PC-9 (cell line): ENCODE measurements around the gene AMZ1. TPM values are rescaled to one million over a fixed set of nuclear protein-coding genes. Genes with fewer than 3 reads are reported as not detected.

Source experiments
- BruUV-seq: library from RNA; stranded (reverse); fragments of 400-500 nt; replicated peaks from 2 replicates; lab custom pipeline; 2021; lab: Mats Ljungman, UMichigan
- CTCF ChIA-PET: fragments of 300-600 bp; sonication (Branson Sonifier 250); formaldehyde crosslinking; loops from one replicate; lab custom pipeline; 2022; ENCODE audit warnings: antibody characterized with exemption; lab: Charles Lee
- POLR2A ChIA-PET: fragments of 300-600 bp; sonication (Branson Sonifier 250); formaldehyde crosslinking; loops from one replicate; lab custom pipeline; 2022; ENCODE audit warnings: antibody characterized with exemption; ENCODE audit not compliant: unreplicated experiment; lab: Charles Lee
- DNase-seq, 2 experiments: peaks; one replicate each; pipeline versions ENCODE4 v3.0.0 to v3.0.0-alpha.2; 2015 to 2022; ENCODE audit warnings: mixed read lengths in 1 of 2
- H2AFZ ChIP-seq: fragments of 200-600 bp; sonication (generic); 2 replicates; pipeline ENCODE4 v1.8.1; 2017; ENCODE audit warnings: antibody characterized with exemption
- H3F3A ChIP-seq: fragments of 200-600 bp; sonication (generic); 2 replicates; pipeline ENCODE4 v1.8.1; 2017; ENCODE audit warnings: antibody characterized with exemption, mild to moderate bottlenecking, low read depth; ENCODE audit not compliant: insufficient read depth
- H3K27ac ChIP-seq: fragments of 200-600 bp; sonication (generic); 2 replicates; pipeline ENCODE4 v1.6.1; 2016; ENCODE audit warnings: mixed run types
- H3K27me3 ChIP-seq: fragments of 200-600 bp; sonication (generic); 2 replicates; pipeline ENCODE4 v1.6.1; 2016; ENCODE audit warnings: low read depth, mixed run types; ENCODE audit not compliant: insufficient read depth
- H3K36me3 ChIP-seq: fragments of 200-600 bp; sonication (generic); 2 replicates; pipeline ENCODE4 v1.6.1; 2016; ENCODE audit warnings: low read depth, mixed run types
- H3K4me1 ChIP-seq: fragments of 200-600 bp; sonication (generic); replicated peaks from 2 replicates; pipeline ENCODE4 v1.6.1; 2016; ENCODE audit warnings: mixed run types; ENCODE audit not compliant: insufficient read depth
- H3K4me2 ChIP-seq: fragments of 200-600 bp; sonication (generic); 2 replicates; pipeline ENCODE4 v1.6.1; 2017; ENCODE audit warnings: mixed run types
- H3K4me3 ChIP-seq: fragments of 200-600 bp; sonication (generic); 2 replicates; pipeline ENCODE4 v1.6.1; 2016; ENCODE audit warnings: mixed run types
- H3K79me2 ChIP-seq: fragments of 200-600 bp; sonication (generic); 2 replicates; pipeline ENCODE4 v1.6.1; 2017; ENCODE audit warnings: low read depth, mixed run types
- H3K9me2 ChIP-seq: fragments of 200-600 bp; sonication (generic); 2 replicates; pipeline ENCODE4 v1.8.1; 2017; ENCODE audit warnings: mild to moderate bottlenecking; ENCODE audit not compliant: insufficient read depth
- H3K9me3 ChIP-seq: fragments of 200-600 bp; sonication (generic); 2 replicates; pipeline ENCODE4 v1.8.1; 2016; ENCODE audit warnings: low read depth; ENCODE audit not compliant: insufficient read depth
- H4K20me1 ChIP-seq: fragments of 200-600 bp; sonication (generic); 2 replicates; pipeline ENCODE4 v1.8.1; 2017; ENCODE audit not compliant: insufficient read depth
- CTCF ChIP-seq: fragments of 200-600 bp; sonication (generic); conservative IDR thresholded peaks from 2 replicates; pipeline ENCODE4 v1.6.1; 2017; ENCODE audit warnings: mixed run types, antibody characterized with exemption, mild to moderate bottlenecking, moderate library complexity
- EZH2 ChIP-seq: fragments of 200-600 bp; sonication (generic); IDR thresholded peaks from 2 replicates; pipeline ENCODE4 v1.8.0; 2017; ENCODE audit warnings: antibody characterized with exemption, low read depth
- intact Hi-C: fragments of 100-400 bp; cut with micrococcal nuclease; formaldehyde crosslinking; loops from one replicate; pipeline ENCODE4 v1.10.0; 2022; ENCODE audit not compliant: unreplicated experiment
- total RNA-seq: library from RNA; stranded (reverse); gene quantifications from 2 replicates; pipeline ENCODE4 v1.2.3, GENCODE V29; 2021

The AMZ1 gene
- total RNA-seq, 1 experiment from 2014 or later: not detected

DNA sequence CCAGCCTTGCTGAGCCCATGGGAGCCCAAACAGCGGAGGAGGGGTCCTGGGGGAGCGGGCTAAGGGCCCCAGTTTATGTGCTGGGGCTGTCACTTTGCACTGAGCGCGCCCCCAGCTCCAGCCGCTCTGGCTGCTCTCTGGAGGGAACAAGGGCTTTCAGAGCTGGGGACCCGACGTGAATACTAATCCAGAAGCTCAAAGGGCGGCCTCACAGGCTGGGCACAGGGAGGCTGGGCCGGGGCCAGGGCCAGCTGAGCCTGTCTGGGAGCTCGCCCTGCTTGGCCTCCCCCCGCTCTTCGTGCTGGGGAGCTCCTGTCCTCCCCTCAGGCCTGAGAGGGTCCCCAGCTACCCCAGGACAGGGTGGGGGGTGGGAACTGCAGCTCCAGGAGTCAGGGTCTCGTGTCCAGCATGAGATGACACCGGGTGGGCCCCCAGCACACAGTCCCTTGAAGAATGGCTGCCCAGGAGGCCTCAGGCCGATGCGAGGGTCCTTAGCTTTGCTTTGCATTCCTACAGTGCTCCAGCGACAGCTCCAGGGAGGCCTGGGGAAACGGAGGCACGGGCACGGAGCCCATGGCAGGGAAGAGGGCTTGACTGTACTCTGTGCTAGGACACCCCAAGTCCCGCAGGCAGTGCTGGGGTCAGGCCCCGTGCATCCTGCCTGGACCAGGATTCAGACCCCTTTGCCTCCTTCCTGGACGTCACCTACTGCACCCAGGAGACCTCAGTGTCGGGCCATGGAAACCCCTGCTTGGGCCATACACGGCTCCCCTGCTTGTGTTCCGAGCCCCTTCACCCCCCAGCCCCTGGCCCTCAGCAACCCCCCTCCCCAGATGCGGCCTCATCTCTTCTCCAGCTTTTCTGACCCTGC lies 5.8 kb upstream of the AMZ1 start:
- H3F3A ChIP-seq: no peaks in the 10 kb centered on the region
- H4K20me1 ChIP-seq: no peaks in the 10 kb centered on the region
- H3K4me2 ChIP-seq: no peak overlapping the region
- intact Hi-C loops: loop anchor here (1.0 kb wide), 2 partner anchors 205 to 231 kb away; no protein-coding TSS in a partner anchor
- H3K27me3 ChIP-seq: 0 out of 2 replicates have a peak, but pooled peaks cover 9% of the 10 kb centered on the region
- H2AFZ ChIP-seq: no peak overlapping the region
- no TSS peak for BruUV-seq
- H3K9me3 ChIP-seq: no peaks in the 10 kb centered on the region
- no peaks in the 10 kb centered on the region for H3K36me3 ChIP-seq
- TF ChIP-seq CTCF (no peak), EZH2 (no peak)
- H3K9me2 ChIP-seq: no peaks in the 10 kb centered on the region
- CTCF ChIA-PET: interaction anchor here (0.7 kb wide), 1 partner anchor 545 kb away, joined by 3 read pairs; no protein-coding TSS in a partner anchor
- H3K4me1 ChIP-seq: no peaks in the 10 kb centered on the region
- no peak overlapping the region for H3K27ac ChIP-seq
- H3K79me2 ChIP-seq: no peaks in the 10 kb centered on the region
- no peak overlapping the region for H3K4me3 ChIP-seq
- POLR2A ChIA-PET: interaction anchor here (0.6 kb wide), 1 partner anchor 9 kb away, joined by 6 read pairs; no protein-coding TSS in a partner anchor
- DNase-seq: no peak

DNA sequence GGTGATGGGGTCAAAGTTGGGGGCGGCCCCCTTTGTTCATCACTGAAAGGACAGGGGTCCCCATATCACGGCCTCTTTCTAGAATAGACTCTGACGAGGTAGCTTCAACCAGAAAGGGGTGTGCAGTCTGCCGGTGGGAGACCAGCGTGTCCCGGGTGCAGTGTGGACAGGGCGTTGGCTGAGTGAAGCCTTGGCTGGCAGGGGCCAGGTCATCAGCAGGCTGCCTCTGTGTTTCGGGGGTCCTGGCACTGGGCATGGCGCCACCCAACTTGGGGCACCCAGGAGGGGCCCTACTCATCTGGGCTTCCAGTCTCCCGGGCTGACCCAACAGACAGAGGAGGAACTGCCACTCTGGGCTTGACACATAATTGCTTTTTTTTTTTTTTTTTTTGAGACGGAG lies 3.5 kb upstream of the AMZ1 start:
- no peak overlapping the region for H3K4me3 ChIP-seq
- no TSS peak for BruUV-seq
- no peaks in the 10 kb centered on the region for H3K36me3 ChIP-seq
- H3K9me2 ChIP-seq: no peaks in the 10 kb centered on the region
- no peaks in the 10 kb centered on the region for H3K4me1 ChIP-seq
- no peak overlapping the region for H2AFZ ChIP-seq
- no peaks in the 10 kb centered on the region for H3K79me2 ChIP-seq
- no peak for TF ChIP-seq EZH2
- TF ChIP-seq CTCF: no peak
- intact Hi-C loops: no loop called here
- H3K27ac ChIP-seq: no peak overlapping the region
- H3K9me3 ChIP-seq: no peaks in the 10 kb centered on the region
- no peak overlapping the region for H3K4me2 ChIP-seq
- DNase-seq: no peak
- POLR2A ChIA-PET: no interaction called here
- H4K20me1 ChIP-seq: no peaks in the 10 kb centered on the region
- H3K27me3 ChIP-seq: 0 out of 2 replicates have a peak, but pooled peaks cover 7% of the 10 kb centered on the region
- no peaks in the 10 kb centered on the region for H3F3A ChIP-seq
- CTCF ChIA-PET: no interaction called here

- BruUV-seq: no TSS peak
- no peak overlapping the region for H3K4me3 ChIP-seq
- TF ChIP-seq CTCF: no peak
- no peak for TF ChIP-seq EZH2
Observed at GRCh38 chr7:2686101-2686500, 1.9 kb upstream of the AMZ1 start.

More at GRCh38 chr7:2686101-2686500, 1.9 kb upstream of the AMZ1 start:
- Histone ChIP-seq H3K79me2 (no peaks in the 10 kb centered on the region), H3F3A (no peaks in the 10 kb centered on the region), H4K20me1 (no peaks in the 10 kb centered on the region; the same call in 1 of the 2 replicates), H2AFZ (no peak overlapping the region), H3K27ac (no peak overlapping the region), H3K36me3 (no peaks in the 10 kb centered on the region), H3K4me2 (no peak overlapping the region), H3K27me3 (0 out of 2 replicates have a peak, but pooled peaks cover 3% of the 10 kb centered on the region), H3K9me2 (no peaks in the 10 kb centered on the region), H3K4me1 (peaks cover 8% of the 10 kb centered on the region; the same call in 1 of the 2 replicates), H3K9me3 (no peaks in the 10 kb centered on the region)
- intact Hi-C loops: no loop called here
- ChIA-PET POLR2A (interaction anchor here (0.6 kb wide), 1 partner anchor 307 kb away, joined by 4 read pairs; no protein-coding TSS in a partner anchor), CTCF (interaction anchor here (0.7 kb wide), 2 partner anchors 17 to 224 kb away, joined by 4 to 6 read pairs; no protein-coding TSS in a partner anchor)
- DNase-seq: no peak
